Parathyroid adenoma (tissue), 2 donors: Measurements from ENCODE around the gene SCFD2.
"Not testable (repeated sequence)": the region's sequence is repeated elsewhere in the genome, so short reads cannot be mapped to it uniquely, and the experiment has no call there.

Source experiments
- H2AFZ ChIP-seq: fragments of 300-600 bp; sonication (generic); one replicate; pipeline ENCODE4 v1.7.0; 2017; ENCODE audit warnings: antibody characterized with exemption, mild to moderate bottlenecking
- H3K27ac ChIP-seq: fragments of 300-600 bp; sonication (generic); one replicate; pipeline ENCODE4 v1.7.0; 2017
- H3K27me3 ChIP-seq: fragments of 300-600 bp; sonication (generic); one replicate; pipeline ENCODE4 v1.7.0; 2017; ENCODE audit warnings: low read length; ENCODE audit not compliant: control insufficient read depth, insufficient read depth
- H3K36me3 ChIP-seq: fragments of 300-600 bp; sonication (generic); one replicate; pipeline ENCODE4 v1.7.0; 2017; ENCODE audit warnings: low read length; ENCODE audit not compliant: control insufficient read depth, insufficient read depth
- H3K4me1 ChIP-seq: fragments of 300-600 bp; sonication (generic); one replicate; pipeline ENCODE4 v1.7.0; 2017; ENCODE audit warnings: control low read depth
- H3K4me2 ChIP-seq: fragments of 300-600 bp; sonication (generic); one replicate; pipeline ENCODE4 v1.7.0; 2017; ENCODE audit warnings: low read length
- H3K4me3 ChIP-seq: fragments of 300-600 bp; sonication (generic); one replicate; pipeline ENCODE4 v1.7.0; 2017; ENCODE audit warnings: low read depth, low read length
- H3K79me2 ChIP-seq: fragments of 300-600 bp; sonication (generic); one replicate; pipeline ENCODE4 v1.7.0; 2017; ENCODE audit warnings: control low read depth
- H3K9ac ChIP-seq: fragments of 300-600 bp; sonication (generic); one replicate; pipeline ENCODE4 v1.7.0; 2017; ENCODE audit warnings: mild to moderate bottlenecking
- H3K9me3 ChIP-seq: fragments of 300-600 bp; sonication (generic); one replicate; pipeline ENCODE4 v1.7.0; 2017; ENCODE audit warnings: low read length; ENCODE audit not compliant: control insufficient read depth
- TF ChIP-seq, protein P1 (sequence below): fragments of 300-600 bp; sonication (generic); IDR thresholded peaks from one replicate; pipeline ENCODE4 v1.7.0; 2017; ENCODE audit warnings: antibody characterized with exemption, mild to moderate bottlenecking
- donor health status: primary hyperparathyroidism.

The SCFD2 gene

DNA sequence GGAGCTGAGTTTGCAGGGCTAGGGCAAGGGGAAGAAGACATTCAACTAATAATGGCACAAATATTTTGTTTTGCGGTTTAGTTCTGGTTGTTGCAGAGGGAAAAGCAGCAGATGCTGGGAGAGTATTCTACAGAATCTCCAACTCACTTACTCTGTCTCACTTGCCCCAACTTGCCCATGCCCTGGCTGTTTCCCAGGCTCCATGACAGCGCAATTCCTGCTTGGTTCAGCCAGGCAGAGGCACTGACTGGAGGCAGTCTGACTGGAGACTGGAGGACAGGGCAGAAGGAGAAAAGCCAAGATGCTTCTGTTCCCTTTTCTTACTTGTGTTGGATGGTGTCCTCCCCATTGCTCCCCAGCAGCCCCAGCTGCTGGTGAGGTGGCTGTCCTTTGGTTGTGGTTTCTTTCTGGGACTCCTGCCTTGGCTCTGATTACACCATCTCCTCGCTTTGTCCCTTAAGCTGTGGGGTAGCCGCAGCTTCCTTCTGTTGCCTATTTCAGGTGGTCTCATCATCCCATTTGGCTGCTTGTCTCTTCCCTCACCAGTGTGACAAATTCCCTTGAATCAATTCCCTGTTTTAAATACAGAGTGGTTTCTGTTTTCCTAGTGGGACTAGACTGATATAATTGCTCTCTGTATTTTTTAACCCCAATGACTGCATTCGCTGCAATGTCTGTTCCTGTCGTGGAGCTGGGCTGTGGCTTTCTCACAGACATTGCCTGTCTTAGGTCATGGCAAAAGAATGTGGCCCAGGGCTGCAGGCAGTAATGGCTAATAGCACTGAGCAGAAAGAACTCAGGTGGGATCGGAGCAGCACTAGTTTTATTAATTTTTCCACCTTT is 527.9 kb downstream of the SCFD2 start:
- no peak overlapping the region for H3K4me2 ChIP-seq
- no peaks in the 10 kb centered on the region for H3K36me3 ChIP-seq
- no peaks in the 10 kb centered on the region for H3K79me2 ChIP-seq
- H3K27me3 ChIP-seq: no peaks in the 10 kb centered on the region
- no peak overlapping the region for H3K9ac ChIP-seq
- no peaks in the 10 kb centered on the region for H3K9me3 ChIP-seq
- H3K4me1 ChIP-seq: peaks cover 2% of the 10 kb centered on the region
- no peak overlapping the region for H3K4me3 ChIP-seq
- H3K27ac ChIP-seq: no peak overlapping the region
- TF ChIP-seq, protein P1, sequence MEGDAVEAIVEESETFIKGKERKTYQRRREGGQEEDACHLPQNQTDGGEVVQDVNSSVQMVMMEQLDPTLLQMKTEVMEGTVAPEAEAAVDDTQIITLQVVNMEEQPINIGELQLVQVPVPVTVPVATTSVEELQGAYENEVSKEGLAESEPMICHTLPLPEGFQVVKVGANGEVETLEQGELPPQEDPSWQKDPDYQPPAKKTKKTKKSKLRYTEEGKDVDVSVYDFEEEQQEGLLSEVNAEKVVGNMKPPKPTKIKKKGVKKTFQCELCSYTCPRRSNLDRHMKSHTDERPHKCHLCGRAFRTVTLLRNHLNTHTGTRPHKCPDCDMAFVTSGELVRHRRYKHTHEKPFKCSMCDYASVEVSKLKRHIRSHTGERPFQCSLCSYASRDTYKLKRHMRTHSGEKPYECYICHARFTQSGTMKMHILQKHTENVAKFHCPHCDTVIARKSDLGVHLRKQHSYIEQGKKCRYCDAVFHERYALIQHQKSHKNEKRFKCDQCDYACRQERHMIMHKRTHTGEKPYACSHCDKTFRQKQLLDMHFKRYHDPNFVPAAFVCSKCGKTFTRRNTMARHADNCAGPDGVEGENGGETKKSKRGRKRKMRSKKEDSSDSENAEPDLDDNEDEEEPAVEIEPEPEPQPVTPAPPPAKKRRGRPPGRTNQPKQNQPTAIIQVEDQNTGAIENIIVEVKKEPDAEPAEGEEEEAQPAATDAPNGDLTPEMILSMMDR: no peak
- no peak overlapping the region for H2AFZ ChIP-seq

DNA sequence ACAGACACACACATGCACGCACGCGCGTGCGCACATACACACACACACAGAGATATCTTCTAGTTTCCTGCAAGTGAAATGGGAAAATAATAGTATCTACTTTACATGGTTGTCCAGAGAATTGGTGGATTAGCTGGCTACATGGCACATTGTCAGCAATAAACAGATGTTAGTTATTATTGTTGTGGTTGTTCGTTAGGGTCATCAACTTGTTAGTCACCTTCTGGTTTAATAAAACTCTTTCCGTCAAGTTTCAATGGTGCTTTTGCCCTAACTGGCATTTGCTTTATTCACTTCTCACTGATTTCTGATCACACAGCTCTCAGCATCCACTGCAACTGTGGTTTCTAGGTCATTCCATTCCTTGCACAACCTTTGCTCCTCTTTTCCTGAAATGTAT is 529.2 kb downstream of the SCFD2 start:
- Histone ChIP-seq H3K79me2 (no peaks in the 10 kb centered on the region), H3K27ac (no peak overlapping the region), H3K36me3 (no peaks in the 10 kb centered on the region), H3K4me3 (no peak overlapping the region), H3K4me1 (no peaks in the 10 kb centered on the region), H3K4me2 (no peak overlapping the region), H2AFZ (no peak overlapping the region), H3K9ac (no peak overlapping the region), H3K9me3 (no peaks in the 10 kb centered on the region), H3K27me3 (no peaks in the 10 kb centered on the region)
- TF ChIP-seq, protein P1: no peak

DNA sequence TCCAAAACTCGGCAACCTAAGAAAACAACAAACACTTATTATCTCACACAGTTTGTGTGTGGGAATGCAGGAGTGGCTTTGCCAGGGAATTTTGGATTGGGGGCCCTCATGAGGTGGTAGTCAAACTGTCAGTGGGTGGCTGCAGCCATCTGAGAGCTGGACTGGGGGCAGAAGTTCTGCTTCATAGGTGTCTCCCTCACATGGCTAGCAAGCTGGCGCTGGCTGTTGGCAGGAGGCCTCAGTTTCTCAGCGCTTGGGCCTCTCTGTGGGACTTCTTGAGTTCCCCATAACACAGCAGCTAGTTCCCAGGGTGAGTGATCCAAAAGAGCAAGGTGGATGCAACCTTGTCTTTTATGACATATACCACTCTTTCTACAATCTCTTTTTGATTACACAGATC is 529.7 kb downstream of the SCFD2 start:
- H3K9me3 ChIP-seq: no peaks in the 10 kb centered on the region
- no peaks in the 10 kb centered on the region for H3K36me3 ChIP-seq
- H3K27ac ChIP-seq: no peak overlapping the region
- H3K9ac ChIP-seq: no peak overlapping the region
- no peak overlapping the region for H3K4me3 ChIP-seq
- no peaks in the 10 kb centered on the region for H3K27me3 ChIP-seq
- no peak overlapping the region for H2AFZ ChIP-seq
- TF ChIP-seq, protein P1: no peak
- H3K4me1 ChIP-seq: no peaks in the 10 kb centered on the region
- no peaks in the 10 kb centered on the region for H3K79me2 ChIP-seq
- H3K4me2 ChIP-seq: no peak overlapping the region

DNA sequence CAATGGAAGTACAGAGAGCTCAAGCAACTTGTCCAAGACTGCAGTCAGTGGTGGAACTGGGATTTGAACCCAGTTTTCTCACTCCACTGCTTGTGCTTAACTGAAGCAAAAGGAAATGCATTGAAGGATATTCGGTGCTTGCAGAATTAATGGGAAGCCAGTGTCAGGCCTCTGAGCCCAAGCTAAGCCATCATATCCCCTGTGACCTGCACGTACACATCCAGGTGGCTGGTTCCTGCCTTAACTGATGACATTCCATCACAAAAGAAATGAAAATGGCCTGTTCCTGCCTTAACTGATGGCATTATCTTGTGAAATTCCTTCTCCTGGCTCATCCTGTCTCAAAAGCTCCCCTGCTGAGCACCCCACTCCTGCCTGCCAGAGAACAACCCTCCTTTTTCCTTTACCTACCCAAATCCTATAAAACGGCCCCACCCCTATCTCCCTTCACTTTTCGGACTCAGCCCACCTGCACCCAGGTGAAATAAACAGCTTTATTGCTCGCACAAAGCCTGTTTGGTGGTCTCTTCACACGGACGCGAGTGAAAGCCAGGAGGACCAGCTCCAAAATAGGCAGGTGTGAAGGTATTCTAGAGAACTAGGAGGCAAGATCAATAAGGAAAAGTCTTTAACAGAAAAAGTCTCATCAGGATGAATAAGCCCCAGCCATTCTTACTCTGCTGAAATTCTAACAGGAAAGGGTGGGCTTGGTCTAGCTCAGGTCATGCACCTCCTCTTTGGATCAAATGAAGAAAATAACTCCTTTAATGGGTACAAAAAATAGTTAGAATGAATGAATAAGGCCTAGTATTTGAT is 531.0 kb downstream of the SCFD2 start:
- H3K9me3 ChIP-seq, H3K4me1 ChIP-seq: not testable (repeated sequence)

DNA sequence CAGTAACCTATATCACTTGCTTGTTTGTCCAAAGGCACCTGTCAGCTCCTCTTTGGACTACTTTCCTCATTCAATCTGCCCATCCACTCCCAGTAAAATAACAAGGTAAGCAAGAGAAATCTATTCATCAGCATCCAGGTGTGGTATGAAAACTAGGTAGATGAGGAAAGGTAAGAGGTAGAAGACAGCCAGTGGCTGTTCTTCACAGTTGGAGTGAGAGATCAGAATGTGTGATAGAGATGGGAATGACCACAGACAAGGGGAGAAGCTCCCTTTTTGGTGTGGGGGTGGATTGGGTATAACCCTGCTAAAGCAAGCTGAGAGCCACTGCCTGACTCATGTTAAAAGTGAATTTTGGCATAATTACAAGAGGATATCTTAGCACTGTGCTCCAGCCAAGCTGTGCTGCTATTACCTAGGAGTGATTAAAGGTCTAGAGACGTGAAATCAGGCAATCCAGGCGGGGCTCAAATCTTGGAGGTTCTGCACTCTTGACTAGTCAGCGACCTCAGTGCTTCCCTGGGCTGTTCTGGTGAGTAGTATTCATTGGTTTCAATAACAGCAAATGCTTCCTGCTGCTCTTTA is 531.8 kb downstream of the SCFD2 start:
- H3K4me3 ChIP-seq: no peak overlapping the region
- H3K9ac ChIP-seq: no peak overlapping the region
- H3K9me3 ChIP-seq: no peaks in the 10 kb centered on the region
- H3K4me1 ChIP-seq: no peaks in the 10 kb centered on the region
- no peak overlapping the region for H3K27ac ChIP-seq
- no peak overlapping the region for H3K4me2 ChIP-seq
- TF ChIP-seq, protein P1: no peak
- H3K79me2 ChIP-seq: no peaks in the 10 kb centered on the region
- H3K27me3 ChIP-seq: no peaks in the 10 kb centered on the region
- no peak overlapping the region for H2AFZ ChIP-seq
- H3K36me3 ChIP-seq: no peaks in the 10 kb centered on the region

More for the DNA sequence above, 531.0 kb downstream of the SCFD2 start:
- not testable (repeated sequence) for H3K27ac ChIP-seq, H2AFZ ChIP-seq, H3K9ac ChIP-seq, H3K79me2 ChIP-seq, H3K27me3 ChIP-seq, H3K4me2 ChIP-seq, H3K4me3 ChIP-seq, H3K36me3 ChIP-seq
